HCT116 (cell line): ENCODE results near the gene CNTN5. TPM values are rescaled to one million over a fixed set of nuclear protein-coding genes. Genes with fewer than 3 reads are reported as not detected.

Source experiments
- ATAC-seq: fragments of 200-7000 bp; cut with Tn5 transposase; 2 replicates; pipeline ENCODE4 v1.9.1; 2020; ENCODE audit warnings: mild to moderate bottlenecking, moderate library complexity
- BruUV-seq: library from RNA; stranded (reverse); fragments of 400-500 nt; replicated peaks from 2 replicates; lab custom pipeline; 2021; lab: Mats Ljungman, UMichigan
- CTCF ChIA-PET: fragments of 300-600 bp; sonication (Branson Sonifier 250); formaldehyde crosslinking; loops from one replicate; lab custom pipeline; 2021; ENCODE audit warnings: antibody characterized with exemption; lab: Charles Lee
- POLR2A ChIA-PET: fragments of 300-600, 350-600 bp; sonication (Branson Sonifier 250); formaldehyde crosslinking; loops from one replicate; lab custom pipeline; 2021; ENCODE audit warnings: antibody characterized with exemption; lab: Charles Lee
- RAD21 ChIA-PET, 2 experiments: fragments of 300-600 bp; sonication (Branson Sonifier 250); formaldehyde crosslinking; loops; one replicate each; lab custom pipeline; 2023; ENCODE audit warnings: low total read pairs in 2 of 2; ENCODE audit not compliant: uncharacterized antibody in 2 of 2, unreplicated experiment in 2 of 2, low non-redundant PET in 1 of 2; lab: Charles Lee
- DNase-seq: peaks from one replicate; pipeline ENCODE4 v3.0.0-alpha.2; 2010; ENCODE audit warnings: low read depth, low spot score
- H2AFZ ChIP-seq: fragments of 200-600 bp; shearing (Covaris generic), sonication (generic); 2 replicates; pipeline ENCODE4 v1.6.1; 2017; ENCODE audit warnings: low read depth, mixed run types, mixed read lengths, antibody characterized with exemption, low read length; ENCODE audit not compliant: poor library complexity, severe bottlenecking
- H3K27ac ChIP-seq: 2 replicates; pipeline ENCODE4 v1.5.1; 2012; ENCODE audit warnings: low read depth, low read length
- H3K27me3 ChIP-seq: fragments of 200-600 bp; sonication (generic); 2 replicates; pipeline ENCODE4 v1.6.1; 2016; ENCODE audit warnings: mixed run types, low read length, mixed read lengths; ENCODE audit not compliant: insufficient read depth
- H3K36me3 ChIP-seq, 2 experiments: fragments of 200-500 bp in 1 of 2; fragments of 200-600 bp in 1 of 2; sonication (Bioruptor generic) in 1 of 2; sonication (generic) in 1 of 2; 2 replicates each; pipeline versions ENCODE4 v1.5.1 to v1.6.1; 2014 to 2016; ENCODE audit warnings: low read length in 2 of 2, inconsistent platforms in 1 of 2, mixed read lengths in 1 of 2, mixed run types in 1 of 2; ENCODE audit not compliant: insufficient read depth in 2 of 2, control insufficient read depth in 1 of 2
- H3K4me1 ChIP-seq, 2 experiments: fragments of 200-600 bp in 1 of 2; sonication (generic) in 1 of 2; 2 replicates each; pipeline versions ENCODE4 v1.5.1 to v1.6.1; 2012 to 2017; ENCODE audit warnings: low read length in 2 of 2, inconsistent platforms in 1 of 2, mild to moderate bottlenecking in 1 of 2, mixed read lengths in 1 of 2, mixed run types in 1 of 2, moderate library complexity in 1 of 2; ENCODE audit not compliant: insufficient read depth in 2 of 2, control insufficient read depth in 1 of 2
- H3K4me2 ChIP-seq: fragments of 200-600 bp; sonication (generic); 2 replicates; pipeline ENCODE4 v1.6.1; 2017; ENCODE audit warnings: mixed run types, low read length, mixed read lengths
- H3K4me3 ChIP-seq, 2 experiments: fragments of 200-600 bp in 1 of 2; sonication (generic) in 1 of 2; replicated peaks in 1 of 2; 2 replicates each; pipeline ENCODE4 v1.5.1; 2011 to 2016; ENCODE audit warnings: low read length in 2 of 2, control low read depth in 1 of 2, low read depth in 1 of 2, mild to moderate bottlenecking in 1 of 2, mixed read lengths in 1 of 2, mixed run types in 1 of 2
- H3K79me2 ChIP-seq: fragments of 200-600 bp; sonication (generic); 2 replicates; pipeline ENCODE4 v1.6.1; 2017; ENCODE audit warnings: mild to moderate bottlenecking, mixed run types, low read length, moderate library complexity, mixed read lengths; ENCODE audit not compliant: insufficient read depth
- H3K9ac ChIP-seq: fragments of 200-600 bp; sonication (generic); 2 replicates; pipeline ENCODE4 v1.6.1; 2016; ENCODE audit warnings: low read length, mixed read lengths
- H3K9me2 ChIP-seq: fragments of 200-600 bp; sonication (generic), shearing (Covaris generic); 2 replicates; pipeline ENCODE4 v1.6.1; 2017; ENCODE audit warnings: mixed run types, mild to moderate bottlenecking, moderate library complexity; ENCODE audit not compliant: insufficient read depth
- H3K9me3 ChIP-seq, 2 experiments: fragments of 200-500 bp in 1 of 2; fragments of 200-600 bp in 1 of 2; sonication (Bioruptor generic) in 1 of 2; sonication (generic) in 1 of 2; 2 replicates each; pipeline ENCODE4 v1.6.1; 2014 to 2017; ENCODE audit warnings: low read length in 2 of 2, mixed read lengths in 2 of 2, inconsistent platforms in 1 of 2, low read depth in 1 of 2, mild to moderate bottlenecking in 1 of 2, mixed run types in 1 of 2, moderate library complexity in 1 of 2; ENCODE audit not compliant: control insufficient read depth in 1 of 2, insufficient read depth in 1 of 2
- H4K20me1 ChIP-seq: fragments of 200-600 bp; sonication (generic), shearing (Covaris generic); 2 replicates; pipeline ENCODE4 v1.6.1; 2017; ENCODE audit warnings: mixed run types, mild to moderate bottlenecking, moderate library complexity; ENCODE audit not compliant: insufficient read depth
- CBX3 ChIP-seq: IDR thresholded peaks from 2 replicates; pipeline ENCODE4 v1.6.1; 2012; ENCODE audit warnings: low read depth
- CEBPB ChIP-seq: IDR thresholded peaks from 2 replicates; pipeline ENCODE4 v1.6.1; 2012; ENCODE audit warnings: low read depth
- EZH2 ChIP-seq: fragments of 200-600 bp; sonication (generic); IDR thresholded peaks from 2 replicates; pipeline ENCODE4 v1.6.1; 2017; ENCODE audit warnings: antibody characterized with exemption, mixed run types
- EZH2phosphoT487 ChIP-seq: fragments of 200-600 bp; IDR thresholded peaks from 2 replicates; pipeline ENCODE4 v1.6.1; 2018; ENCODE audit warnings: antibody characterized with exemption, borderline replicate concordance
- FOSL1 ChIP-seq: IDR thresholded peaks from 2 replicates; pipeline ENCODE4 v1.6.1; 2012; ENCODE audit warnings: low read depth
- JUND ChIP-seq: IDR thresholded peaks from 2 replicates; pipeline ENCODE4 v1.6.1; 2012
- POLR2A ChIP-seq: IDR thresholded peaks from 2 replicates; pipeline ENCODE4 v1.7.0; 2011; ENCODE audit warnings: borderline replicate concordance; ENCODE audit not compliant: insufficient read depth, insufficient read length; ENCODE audit errors: extremely low read depth
- POLR2AphosphoS5 ChIP-seq: IDR thresholded peaks from 2 replicates; pipeline ENCODE4 v1.6.1; 2011; ENCODE audit warnings: mild to moderate bottlenecking, low read depth, low read length, moderate library complexity
- RAD21 ChIP-seq: IDR thresholded peaks from 2 replicates; pipeline ENCODE4 v1.6.1; 2012; ENCODE audit warnings: low read depth, mild to moderate bottlenecking
- SIN3A ChIP-seq: IDR thresholded peaks from 2 replicates; pipeline ENCODE4 v1.6.1; 2012; ENCODE audit warnings: low read depth
- SP1 ChIP-seq: IDR thresholded peaks from 2 replicates; pipeline ENCODE4 v1.6.1; 2012; ENCODE audit warnings: low read depth
- ZBTB33 ChIP-seq: IDR thresholded peaks from 2 replicates; pipeline ENCODE4 v1.6.1; 2011; ENCODE audit warnings: mild to moderate bottlenecking, low read length, moderate library complexity; ENCODE audit not compliant: insufficient replicate concordance; ENCODE audit errors: extremely low read depth
- ZNF274 ChIP-seq: fragments of 200-500 bp; sonication (Bioruptor generic); IDR thresholded peaks from 2 replicates; pipeline ENCODE4 v1.6.1; 2014; ENCODE audit warnings: mild to moderate bottlenecking, low read depth, low read length, inconsistent platforms
- intact Hi-C: fragments of 100-400 bp; cut with micrococcal nuclease; formaldehyde crosslinking; loops from 2 replicates; pipeline ENCODE4 v1.10.0; 2022
- total RNA-seq: library from RNA; stranded (reverse); gene quantifications from one replicate; pipeline ENCODE4 v1.2.1, GENCODE V29; 2021; ENCODE audit not compliant: unreplicated experiment
- TF ChIP-seq, protein P1 (sequence below): IDR thresholded peaks from 2 replicates; pipeline ENCODE4 v1.6.1; 2012; ENCODE audit warnings: low read depth
- TF ChIP-seq, protein P2 (sequence below): IDR thresholded peaks from 2 replicates; pipeline ENCODE4 v1.6.1; 2012

Gene CNTN5
- total RNA-seq, 1 experiment from 2014 or later = not detected

GRCh38 chr11:99160447-99160846 lies 139.7 kb downstream of the CNTN5 start:
- Histone ChIP-seq H3K79me2 (no peaks in the 10 kb centered on the region), H3K9ac (no peak overlapping the region), H3K36me3 (no peaks in the 10 kb centered on the region), H2AFZ (no peak overlapping the region), H3K4me2 (no peak overlapping the region), H3K4me3 (no peak overlapping the region), H3K27me3 (no peaks in the 10 kb centered on the region), H4K20me1 (no peaks in the 10 kb centered on the region), H3K4me1 (no peaks in the 10 kb centered on the region), H3K9me2 (no peaks in the 10 kb centered on the region), H3K27ac (no peak overlapping the region), H3K9me3 (peaks cover 4 to 8% of the 10 kb centered on the region in 2 experiments; a peak in 3 of 4 replicates)
- TF ChIP-seq EZH2 (no peak), ZNF274 (no peak)
- POLR2A ChIA-PET = no interaction called here
- DNase-seq = no peak
- no peak for ATAC-seq
- RAD21 ChIA-PET = no interaction called here
- CTCF ChIA-PET = no interaction called here
- BruUV-seq = no TSS peak
- intact Hi-C loops = no loop called here

- DNase-seq (no peak), ATAC-seq (no peak)
- CTCF ChIA-PET = no interaction called here
- peaks cover 4 to 7% of the 10 kb centered on the region in 2 experiments; a peak in 2 of 4 replicates for H3K9me3 ChIP-seq
- H3K79me2 ChIP-seq = no peaks in the 10 kb centered on the region
- H3K9ac ChIP-seq = no peak overlapping the region
- no peaks in the 10 kb centered on the region for H3K27me3 ChIP-seq
- no peak overlapping the region for H3K4me2 ChIP-seq
- no peak overlapping the region for H2AFZ ChIP-seq
- intact Hi-C loops = no loop called here
- BruUV-seq = no TSS peak
- POLR2A ChIA-PET = no interaction called here
- H3K36me3 ChIP-seq = no peaks in the 10 kb centered on the region
- no peak overlapping the region for H3K27ac ChIP-seq
- RAD21 ChIA-PET = no interaction called here
- H3K4me3 ChIP-seq = no peak overlapping the region
- no peaks in the 10 kb centered on the region for H4K20me1 ChIP-seq
- H3K9me2 ChIP-seq = no peaks in the 10 kb centered on the region
- H3K4me1 ChIP-seq = no peaks in the 10 kb centered on the region
- TF ChIP-seq POLR2AphosphoS5 (no peak), RAD21 (no peak), POLR2A (no peak), CEBPB (no peak), EZH2 (no peak), EZH2phosphoT487 (no peak), SP1 (no peak), JUND (no peak), FOSL1 (no peak), ZBTB33 (no peak), CBX3 (no peak), ZNF274 (no peak), SIN3A (no peak)
- TF ChIP-seq, protein P1, sequence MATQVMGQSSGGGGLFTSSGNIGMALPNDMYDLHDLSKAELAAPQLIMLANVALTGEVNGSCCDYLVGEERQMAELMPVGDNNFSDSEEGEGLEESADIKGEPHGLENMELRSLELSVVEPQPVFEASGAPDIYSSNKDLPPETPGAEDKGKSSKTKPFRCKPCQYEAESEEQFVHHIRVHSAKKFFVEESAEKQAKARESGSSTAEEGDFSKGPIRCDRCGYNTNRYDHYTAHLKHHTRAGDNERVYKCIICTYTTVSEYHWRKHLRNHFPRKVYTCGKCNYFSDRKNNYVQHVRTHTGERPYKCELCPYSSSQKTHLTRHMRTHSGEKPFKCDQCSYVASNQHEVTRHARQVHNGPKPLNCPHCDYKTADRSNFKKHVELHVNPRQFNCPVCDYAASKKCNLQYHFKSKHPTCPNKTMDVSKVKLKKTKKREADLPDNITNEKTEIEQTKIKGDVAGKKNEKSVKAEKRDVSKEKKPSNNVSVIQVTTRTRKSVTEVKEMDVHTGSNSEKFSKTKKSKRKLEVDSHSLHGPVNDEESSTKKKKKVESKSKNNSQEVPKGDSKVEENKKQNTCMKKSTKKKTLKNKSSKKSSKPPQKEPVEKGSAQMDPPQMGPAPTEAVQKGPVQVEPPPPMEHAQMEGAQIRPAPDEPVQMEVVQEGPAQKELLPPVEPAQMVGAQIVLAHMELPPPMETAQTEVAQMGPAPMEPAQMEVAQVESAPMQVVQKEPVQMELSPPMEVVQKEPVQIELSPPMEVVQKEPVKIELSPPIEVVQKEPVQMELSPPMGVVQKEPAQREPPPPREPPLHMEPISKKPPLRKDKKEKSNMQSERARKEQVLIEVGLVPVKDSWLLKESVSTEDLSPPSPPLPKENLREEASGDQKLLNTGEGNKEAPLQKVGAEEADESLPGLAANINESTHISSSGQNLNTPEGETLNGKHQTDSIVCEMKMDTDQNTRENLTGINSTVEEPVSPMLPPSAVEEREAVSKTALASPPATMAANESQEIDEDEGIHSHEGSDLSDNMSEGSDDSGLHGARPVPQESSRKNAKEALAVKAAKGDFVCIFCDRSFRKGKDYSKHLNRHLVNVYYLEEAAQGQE = no peak
- TF ChIP-seq, protein P2, sequence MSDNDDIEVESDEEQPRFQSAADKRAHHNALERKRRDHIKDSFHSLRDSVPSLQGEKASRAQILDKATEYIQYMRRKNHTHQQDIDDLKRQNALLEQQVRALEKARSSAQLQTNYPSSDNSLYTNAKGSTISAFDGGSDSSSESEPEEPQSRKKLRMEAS = no peak
Observed at GRCh38 chr11:99162819-99163218, 142.1 kb downstream of the CNTN5 start.
